Esophagus mucosa (tissue), 1 donor: Measurements from ENCODE around the gene B3GNT2. TPM values are rescaled to one million over a fixed set of nuclear protein-coding genes. Genes with fewer than 3 reads are reported as not detected.
"Not testable (repeated sequence)": the region's sequence is repeated elsewhere in the genome, so short reads cannot be mapped to it uniquely, and the experiment has no call there.

Source experiments
- ATAC-seq: fragments of 200-7000 bp; cut with Tn5 transposase; one replicate; pipeline ENCODE4 v1.9.1; 2020
- total RNA-seq: library from RNA; stranded (reverse); gene quantifications from one replicate; pipeline ENCODE4 v1.2.4, GENCODE V29; 2023
- donor health status: DM: yes; HTN: yes; CAD: no.

B3GNT2 gene
- total RNA-seq, 1 donor from 2014 or later = 20.2 TPM

GRCh38 chr2:62240546-62240945 lies 44.6 kb downstream of the B3GNT2 start:
- ATAC-seq = no peak

GRCh38 chr2:62243983-62244382 lies 48.1 kb downstream of the B3GNT2 start:
- ATAC-seq = no peak

GRCh38 chr2:62248226-62248625 lies 52.3 kb downstream of the B3GNT2 start:
- ATAC-seq = no peak

GRCh38 chr2:62250239-62250638 lies 54.3 kb downstream of the B3GNT2 start:
- no peak for ATAC-seq

- no peak for ATAC-seq
These were observed 58.7 kb downstream of the B3GNT2 start for GRCh38 chr2:62254424-62255266.

- ATAC-seq = no peak
These were observed 61.6 kb downstream of the B3GNT2 start for GRCh38 chr2:62257466-62257865.

GRCh38 chr2:62263076-62263715 lies 67.3 kb downstream of the B3GNT2 start:
- ATAC-seq = no peak

- ATAC-seq = no peak
These were observed 68.3 kb downstream of the B3GNT2 start for GRCh38 chr2:62264186-62264585.

- ATAC-seq = no peak
These were observed 69.2 kb downstream of the B3GNT2 start for GRCh38 chr2:62265106-62265505.

GRCh38 chr2:62266433-62267038 lies 70.6 kb downstream of the B3GNT2 start:
- no peak for ATAC-seq

GRCh38 chr2:62267696-62268095 lies 71.8 kb downstream of the B3GNT2 start:
- ATAC-seq = no peak

- not testable (repeated sequence) for ATAC-seq
These were observed 72.8 kb downstream of the B3GNT2 start for GRCh38 chr2:62268681-62269188.

GRCh38 chr2:62270728-62271127 lies 74.8 kb downstream of the B3GNT2 start:
- no peak for ATAC-seq
